HG02938 (cell line): ENCODE measurements around the gene ACYP1.

ENCODE experiments used
- ATAC-seq: cut with Tn5 transposase; IDR thresholded peaks from one replicate; pipeline ENCODE4 v1.9.1; 2021; ENCODE audit warnings: mild to moderate bottlenecking, moderate library complexity; ENCODE audit not compliant: unreplicated experiment

Gene ACYP1

DNA sequence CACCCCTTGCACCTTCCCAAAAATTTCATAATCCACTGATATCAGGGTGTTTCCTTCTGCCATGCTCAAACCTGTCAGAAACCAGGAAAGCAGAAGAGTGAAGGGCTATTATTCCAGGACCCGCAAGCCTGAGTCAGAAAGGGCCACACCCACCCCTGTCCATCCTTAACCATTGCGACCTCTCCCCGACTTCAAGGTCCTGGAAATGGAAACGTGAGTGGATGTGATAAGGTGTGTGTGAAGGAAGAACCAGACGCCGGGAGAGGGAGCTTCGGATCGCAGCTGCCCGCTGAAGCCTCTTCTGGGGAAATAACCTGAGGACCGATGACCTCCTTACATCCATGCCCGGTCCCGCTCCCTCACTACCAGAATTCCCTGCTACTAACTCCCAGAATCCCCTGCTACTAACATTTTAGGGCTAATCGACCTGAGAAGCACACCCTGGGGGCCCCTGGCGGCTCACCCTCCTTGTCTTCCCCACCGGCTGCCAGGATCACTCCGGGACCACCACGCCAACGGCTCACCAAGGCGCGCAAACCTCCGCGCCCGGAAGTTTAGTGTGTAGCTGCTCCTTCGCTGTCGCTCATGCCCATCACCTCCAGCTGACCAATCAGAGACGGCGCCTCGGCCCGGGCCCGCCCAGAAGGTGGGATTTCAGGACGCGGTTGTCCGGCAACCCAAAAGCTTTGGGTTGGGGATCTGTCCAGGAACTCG lies at the start of gene ACYP1:
Gene ACYP1 (minus strand): TSS at position 534 of the 714 bp plus-strand sequence. CDS start 471 bp downstream, at position 63.
- ATAC-seq, result peak; percentile 95

DNA sequence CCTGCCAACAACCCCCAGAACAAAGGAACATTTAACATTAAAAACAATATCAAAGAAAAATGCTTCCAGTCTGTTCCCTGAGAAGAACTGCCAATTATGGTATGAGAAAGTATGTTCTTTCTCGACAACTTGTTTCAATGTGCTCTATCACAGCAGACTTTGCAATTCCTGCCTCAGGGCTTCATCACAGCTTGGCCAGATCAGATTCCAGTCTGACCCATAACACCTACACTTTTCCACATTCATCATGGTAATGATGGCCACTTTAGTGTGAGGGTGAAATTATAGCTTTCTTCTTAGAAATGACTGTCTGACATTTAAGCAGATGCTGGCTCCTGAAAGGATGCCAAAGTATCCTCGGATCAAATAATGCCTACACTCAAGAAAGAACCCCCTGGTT lies 46.1 kb upstream of the ACYP1 start:
- no peak for ATAC-seq

DNA sequence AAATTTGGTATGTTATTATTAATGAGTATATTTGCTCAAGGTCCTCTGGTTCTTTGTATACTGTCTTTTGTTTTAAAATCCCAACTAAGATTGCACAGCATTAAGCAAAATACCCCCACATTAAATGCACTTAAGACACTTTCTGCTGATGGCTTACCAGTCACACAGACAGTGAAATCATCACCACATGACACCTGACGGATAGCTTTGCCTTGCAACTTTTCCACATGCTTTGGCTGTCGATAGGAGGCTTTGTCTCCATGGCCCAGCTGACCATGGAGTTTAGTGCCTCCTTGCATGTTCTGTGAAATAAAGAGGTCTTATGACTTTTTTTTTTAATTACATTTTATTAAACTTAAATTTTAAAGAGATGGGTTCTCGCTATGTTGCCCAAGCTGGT lies 43.4 kb upstream of the ACYP1 start:
- no peak for ATAC-seq

DNA sequence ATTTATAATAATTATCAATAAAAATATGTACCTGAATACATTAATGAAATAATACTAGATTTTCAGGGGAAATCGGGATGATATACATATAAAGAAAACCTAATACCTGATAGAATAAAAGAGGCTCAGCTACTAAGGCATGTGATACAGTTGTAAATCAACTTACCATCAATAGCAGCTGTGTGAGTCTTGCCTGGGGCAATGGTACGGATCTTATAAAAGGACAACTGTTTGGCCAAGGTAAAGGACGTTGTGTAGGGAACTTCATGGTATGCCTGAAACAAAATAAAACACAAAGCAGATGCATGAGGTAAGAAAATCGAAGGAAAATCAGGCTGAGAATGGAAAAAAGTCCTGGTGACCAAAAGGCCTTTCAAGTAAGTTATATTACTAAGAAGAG lies 37.7 kb upstream of the ACYP1 start:
- no peak for ATAC-seq

DNA sequence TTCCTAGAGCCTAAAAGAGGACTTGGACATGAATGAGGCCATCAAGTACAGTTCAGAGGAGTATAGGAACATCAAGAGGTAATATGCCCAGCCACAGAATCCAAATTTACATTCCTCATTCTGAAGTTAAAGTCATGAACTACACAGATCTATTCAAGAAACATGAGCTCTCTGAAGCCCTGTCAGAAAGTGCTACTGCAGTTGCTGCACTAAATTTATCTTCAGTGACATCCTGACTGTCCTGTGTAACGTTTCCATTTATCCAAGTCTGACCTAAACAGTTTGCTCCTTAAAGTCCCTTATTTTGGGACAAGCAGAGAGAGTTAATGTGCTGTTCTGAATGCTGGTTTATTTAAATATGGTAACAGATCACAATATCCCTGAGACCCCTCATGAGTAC lies 34.9 kb upstream of the ACYP1 start:
- ATAC-seq, result no peak

DNA sequence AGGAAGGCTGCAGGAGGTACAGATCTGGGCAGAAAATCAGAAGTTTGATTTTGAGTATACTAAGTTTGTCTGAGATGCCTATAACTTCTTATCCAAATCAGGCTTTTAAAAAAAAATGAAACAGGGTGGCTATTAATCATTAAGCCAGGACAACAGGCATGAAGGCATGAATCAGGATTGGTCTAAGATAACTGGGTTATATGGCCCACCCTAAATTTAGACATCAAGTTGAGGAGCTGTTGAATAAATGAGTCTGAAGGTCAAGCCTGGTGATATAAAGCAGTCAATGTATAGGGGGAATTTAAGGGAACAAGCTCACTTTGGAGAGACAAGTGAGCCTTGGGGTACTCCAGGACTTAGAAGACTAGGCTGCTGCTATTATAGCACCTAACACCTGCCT lies 34.4 kb upstream of the ACYP1 start:
- no peak for ATAC-seq

DNA sequence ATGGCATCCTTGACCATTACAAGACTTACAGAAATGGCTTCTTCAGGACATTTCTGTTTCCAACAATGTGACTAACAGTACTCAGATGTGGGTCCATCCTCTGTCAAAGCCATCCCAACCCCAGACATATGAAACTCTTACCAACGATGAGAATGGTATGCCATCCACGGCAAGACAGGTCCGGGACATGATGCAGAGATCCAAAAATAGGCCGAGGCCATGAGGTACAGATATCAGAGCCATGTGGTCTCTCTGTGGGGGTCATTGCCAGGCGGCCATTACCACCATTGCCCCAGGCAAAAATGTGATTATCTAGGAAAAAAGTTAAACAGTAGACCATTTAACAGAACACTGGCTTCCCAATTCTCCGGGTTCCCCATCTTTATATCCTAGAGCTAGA lies 33.1 kb upstream of the ACYP1 start:
- no peak for ATAC-seq

DNA sequence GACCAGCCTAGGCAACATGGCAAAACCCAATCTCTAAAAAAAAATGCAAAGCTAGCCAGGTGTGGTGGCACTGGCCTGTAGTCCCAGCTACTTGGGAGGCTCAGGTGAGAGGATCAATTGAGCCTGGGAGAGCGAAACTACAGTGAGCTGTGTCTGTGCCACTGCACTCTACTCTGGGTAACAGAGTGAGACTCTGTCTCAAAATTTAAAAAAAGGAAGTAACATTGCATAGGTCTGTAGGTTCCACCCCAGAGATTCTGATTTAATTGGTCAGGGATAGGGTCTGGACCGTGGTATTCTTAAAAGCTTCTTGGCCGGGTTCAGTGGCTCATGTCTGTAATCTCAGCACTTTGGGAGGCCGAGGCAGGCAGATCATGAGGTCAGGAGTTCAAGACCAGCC lies 31.9 kb upstream of the ACYP1 start:
- ATAC-seq, result no peak

DNA sequence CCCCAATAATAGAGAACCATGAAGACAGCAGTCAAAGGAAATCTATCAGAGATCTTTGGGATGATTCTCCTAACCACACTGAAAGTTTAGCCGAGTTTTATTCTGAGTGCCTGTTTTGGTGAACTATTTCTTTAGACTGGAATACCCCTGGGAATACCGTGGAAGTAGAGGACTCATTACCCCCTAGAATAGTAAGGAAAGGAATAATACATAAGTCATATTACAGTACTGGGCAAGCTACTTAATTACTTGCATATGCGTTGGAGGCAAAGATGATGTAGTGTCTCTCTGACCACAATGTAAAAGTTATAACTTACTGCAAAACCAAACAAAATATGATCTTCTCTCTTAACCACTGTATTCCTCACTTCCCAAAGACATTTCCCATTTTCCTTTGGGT lies 31.1 kb upstream of the ACYP1 start:
- no peak for ATAC-seq

DNA sequence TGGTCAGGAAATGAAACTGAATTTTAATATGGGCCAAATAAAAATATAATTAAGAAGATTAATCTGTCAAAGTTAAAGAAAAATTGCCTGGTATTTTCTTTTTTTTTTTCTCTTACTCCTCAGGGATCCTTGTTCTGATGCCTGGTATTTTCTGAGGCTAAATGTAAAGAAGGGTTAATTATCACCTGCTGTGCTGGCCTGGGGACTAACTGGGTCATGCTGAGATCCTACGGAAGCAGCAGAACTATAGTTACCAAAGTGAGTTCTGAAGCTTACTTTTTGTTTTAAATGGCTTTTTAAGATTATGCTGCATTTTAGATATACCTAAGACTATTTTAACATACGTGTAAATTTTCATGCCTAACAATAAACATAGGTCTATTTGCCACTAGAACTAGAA lies 28.9 kb upstream of the ACYP1 start:
- ATAC-seq, result no peak

DNA sequence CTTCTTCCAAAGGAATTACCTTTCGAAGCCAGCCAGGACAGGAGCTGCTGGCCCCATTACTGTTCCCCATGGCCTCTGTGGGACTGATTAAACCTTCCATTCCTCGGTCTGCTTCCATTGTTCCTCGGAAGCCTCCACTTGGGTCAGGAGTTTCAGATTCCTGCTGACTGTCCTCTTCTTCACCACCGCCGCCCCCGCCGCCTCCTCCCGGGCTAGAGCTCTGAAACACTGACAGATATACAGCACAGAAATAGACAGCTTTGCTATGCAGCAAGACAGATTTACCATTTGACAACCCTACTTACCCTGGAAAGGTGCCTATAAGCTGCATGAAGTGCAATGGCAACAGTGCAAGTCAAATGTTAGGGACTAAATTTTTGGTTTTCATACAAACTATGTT lies 27.4 kb upstream of the ACYP1 start:
- no peak for ATAC-seq

DNA sequence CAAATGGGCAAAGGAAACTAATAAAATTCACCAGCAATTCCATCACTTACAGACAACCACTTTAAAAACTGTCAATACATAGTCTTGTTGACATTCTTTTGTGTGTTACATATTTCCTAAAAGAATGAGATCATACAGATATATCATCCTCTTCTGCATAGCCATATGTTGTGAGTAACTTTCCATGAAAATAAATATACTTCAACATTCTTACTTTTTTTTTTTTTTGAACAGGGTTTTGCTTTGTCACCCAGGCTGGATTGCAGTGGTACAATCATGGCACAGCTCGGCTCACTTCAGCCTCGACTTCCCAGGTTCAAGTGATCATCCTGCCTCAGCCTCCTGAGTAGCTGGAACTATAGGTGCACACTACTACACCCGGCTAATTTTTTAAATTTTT lies 26.5 kb upstream of the ACYP1 start:
- no peak for ATAC-seq

DNA sequence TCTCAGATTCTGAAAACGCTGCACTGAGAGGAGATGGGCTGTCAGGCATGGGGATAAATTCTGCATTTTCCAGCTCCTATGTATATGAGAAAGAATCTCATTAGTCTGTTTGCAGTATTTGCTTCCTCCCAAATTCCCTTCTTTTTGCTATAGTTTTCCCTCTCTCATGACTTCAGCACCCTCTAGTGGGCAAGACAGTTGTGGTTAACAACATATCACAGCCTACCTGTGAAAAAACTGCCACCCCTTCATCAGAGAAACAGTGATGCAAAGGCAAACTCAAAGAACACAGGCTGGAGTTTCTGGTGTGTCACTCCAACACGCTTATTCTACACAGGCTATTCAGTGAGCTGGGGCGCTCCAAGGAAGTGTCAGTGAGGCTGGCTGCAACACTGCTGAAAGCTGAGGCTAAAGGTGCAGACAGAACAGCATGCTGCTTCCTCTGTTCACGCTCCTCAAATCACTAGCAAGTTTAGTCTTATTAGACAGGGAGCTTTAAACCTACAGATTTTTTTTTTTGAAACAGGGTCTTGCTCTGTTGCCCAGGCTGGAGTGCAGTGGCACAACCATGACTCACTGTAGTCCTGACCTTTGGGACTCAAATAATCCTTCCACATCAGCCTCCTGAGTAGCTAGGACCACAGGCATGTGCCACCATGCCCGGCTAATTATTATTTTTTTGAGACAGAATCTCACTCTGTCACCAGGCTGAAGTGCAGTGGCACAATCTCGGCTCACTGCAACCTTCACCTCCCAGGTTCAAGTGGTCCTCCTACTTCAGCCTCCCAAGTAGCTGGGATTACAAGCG lies 24.9 kb upstream of the ACYP1 start:
- no peak for ATAC-seq

DNA sequence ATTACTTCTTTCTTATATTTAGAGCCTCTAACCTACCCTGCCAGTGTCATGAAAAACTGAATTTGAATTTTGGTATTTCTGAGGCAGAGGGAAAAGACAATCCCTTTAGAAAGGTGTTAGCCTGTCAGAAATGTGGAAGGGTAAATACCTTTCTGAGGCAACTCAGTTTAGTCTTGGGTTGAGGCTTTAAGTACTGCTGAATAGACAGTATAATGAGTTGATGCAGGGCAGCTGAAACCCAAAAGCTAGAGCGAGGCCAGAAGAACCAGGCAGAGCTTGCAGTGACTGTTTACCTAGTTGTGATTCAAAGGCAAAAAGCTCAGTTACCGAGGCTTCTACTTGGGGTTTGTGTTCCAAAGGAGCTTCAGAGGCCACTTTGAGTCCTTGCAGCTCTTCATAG lies 24.3 kb upstream of the ACYP1 start:
- ATAC-seq, result no peak

DNA sequence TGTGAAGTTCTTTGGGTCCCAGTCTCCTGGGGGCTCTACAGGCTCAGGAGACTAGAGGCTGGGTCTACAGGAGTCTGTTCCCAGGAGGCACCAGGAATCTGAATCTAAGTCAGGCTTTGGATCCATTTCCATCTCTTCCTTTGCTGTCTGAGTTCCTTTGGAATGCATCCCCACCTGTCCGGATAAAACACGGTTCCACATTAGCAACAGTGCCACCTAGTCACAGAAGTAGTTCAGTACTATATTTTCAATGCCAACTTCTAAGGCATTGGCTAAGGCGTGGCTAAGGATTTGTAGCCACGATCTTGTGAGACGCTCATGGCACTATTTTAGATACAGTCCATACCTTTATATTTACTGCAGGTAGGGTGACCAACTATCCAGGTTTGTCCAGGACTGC lies 20.7 kb upstream of the ACYP1 start:
- no peak for ATAC-seq

DNA sequence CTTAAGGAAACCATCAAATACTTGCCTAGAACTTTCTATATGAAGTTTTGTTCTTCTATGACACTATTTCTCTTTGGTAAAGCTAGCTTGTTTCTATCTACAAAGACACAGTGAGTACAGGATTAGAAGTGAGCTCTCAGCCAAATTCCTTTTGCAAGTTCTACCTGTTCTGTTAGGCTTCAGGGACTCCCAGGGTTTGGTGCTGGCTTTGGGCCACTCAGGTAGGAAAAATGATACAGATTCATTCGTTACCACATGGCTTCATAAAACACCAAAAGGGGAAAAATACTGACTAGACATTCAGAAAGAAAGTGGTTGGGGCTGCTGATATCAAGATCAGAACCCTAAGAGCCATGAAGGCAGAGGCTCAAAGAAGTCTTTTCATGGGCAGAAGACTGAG lies 19.4 kb upstream of the ACYP1 start:
- no peak for ATAC-seq

DNA sequence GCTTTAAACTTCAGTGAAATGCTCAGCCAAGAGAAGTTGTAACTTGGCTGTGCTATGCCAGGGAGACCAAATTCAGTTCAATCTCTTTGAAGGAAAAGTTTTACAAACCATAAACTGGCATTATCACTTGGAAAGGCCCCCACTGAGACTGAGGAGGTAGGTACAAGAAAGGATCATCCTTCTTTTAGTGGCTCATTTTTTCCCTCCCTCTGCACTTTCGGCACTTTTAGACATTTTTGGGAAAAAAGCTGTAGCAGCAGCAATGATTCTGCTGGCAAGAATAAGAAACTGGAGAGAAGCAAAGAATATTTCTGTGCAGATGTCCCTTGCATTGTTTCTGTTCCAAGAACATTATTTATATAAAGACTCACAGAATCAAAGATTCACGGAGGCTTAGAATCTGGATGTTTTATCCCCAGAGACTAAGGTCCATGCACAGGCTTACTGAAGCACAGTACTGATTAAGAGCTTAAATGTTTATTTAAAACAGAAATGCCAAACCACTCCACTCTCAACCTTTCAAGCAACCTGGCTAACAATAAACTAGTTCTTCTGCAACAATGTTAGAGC lies 17.9 kb upstream of the ACYP1 start:
- no peak for ATAC-seq

DNA sequence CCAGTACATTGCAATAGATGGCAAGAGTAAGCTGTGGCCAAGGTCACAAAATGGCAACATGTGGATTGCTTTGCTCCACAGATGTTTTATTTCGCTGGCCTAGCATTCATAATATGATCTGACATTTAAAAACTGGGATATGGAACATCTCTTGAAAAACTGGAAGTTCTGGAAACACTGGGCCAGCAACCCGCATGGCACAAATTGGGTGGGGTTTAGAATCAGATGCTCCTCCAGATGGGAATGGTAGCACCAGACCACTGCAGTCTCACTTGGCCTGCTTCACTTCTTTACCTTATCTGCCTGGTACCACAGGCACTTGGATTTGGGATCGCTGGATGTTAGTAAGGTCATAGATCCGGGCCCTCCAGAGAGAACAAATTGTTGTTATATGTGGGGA lies 15.7 kb upstream of the ACYP1 start:
- ATAC-seq, result no peak

DNA sequence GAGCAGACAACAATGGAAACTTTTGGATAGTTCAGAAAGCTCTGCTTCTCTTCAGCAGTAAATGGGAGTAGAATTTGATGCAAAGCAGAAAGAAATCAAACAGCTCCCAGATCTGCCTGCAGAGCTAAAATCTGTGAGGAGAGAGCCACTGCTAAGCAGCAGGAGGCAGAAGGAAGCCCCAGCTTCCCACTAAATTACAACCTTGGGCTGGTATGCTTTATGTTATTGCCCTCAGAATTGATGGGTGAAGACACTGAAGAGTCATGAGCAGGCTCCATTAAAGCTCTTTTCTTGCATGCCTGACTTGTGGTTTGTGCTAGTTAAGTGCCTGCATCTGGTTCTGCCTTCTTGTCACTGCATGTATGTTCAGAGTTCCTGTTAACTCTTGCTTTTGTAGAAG lies 14.0 kb upstream of the ACYP1 start:
- no peak for ATAC-seq

DNA sequence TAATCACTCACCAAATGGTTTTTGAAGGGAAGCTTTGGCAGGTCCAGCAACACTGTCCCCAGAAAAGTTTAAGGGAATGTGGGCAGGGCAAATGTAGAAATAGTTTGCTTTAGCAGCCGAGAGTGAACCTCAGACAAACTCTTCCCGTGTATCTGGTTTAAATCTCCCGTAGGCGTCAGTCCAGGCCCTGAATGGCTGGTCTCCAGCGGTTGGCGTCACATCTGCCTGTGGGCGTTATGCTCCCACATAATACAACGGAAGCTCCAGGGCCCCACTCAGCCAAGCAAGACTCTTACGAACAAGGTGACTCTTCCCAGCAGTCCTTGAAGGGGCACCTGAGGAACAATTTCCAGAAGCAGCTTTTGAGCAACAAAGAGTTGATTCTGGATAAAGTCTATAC lies 6.6 kb upstream of the ACYP1 start:
- no peak for ATAC-seq

DNA sequence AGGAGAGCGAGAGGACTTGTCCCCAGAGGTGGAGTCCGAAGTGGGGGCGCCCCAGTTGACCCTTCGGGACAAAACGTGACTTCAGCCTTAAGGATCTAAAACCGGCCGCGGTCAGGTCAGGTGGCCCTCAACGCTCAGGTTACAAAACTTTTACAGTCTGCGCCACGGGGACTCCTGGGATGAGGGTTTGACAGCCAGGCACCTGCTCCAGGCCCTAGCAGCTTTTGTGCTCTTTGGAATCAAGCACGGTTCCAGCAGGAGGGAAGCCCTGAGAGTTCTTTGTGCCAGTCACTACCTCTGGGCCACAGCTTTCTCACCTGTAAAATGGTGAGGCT lies 6.0 kb upstream of the ACYP1 start:
- no peak for ATAC-seq

DNA sequence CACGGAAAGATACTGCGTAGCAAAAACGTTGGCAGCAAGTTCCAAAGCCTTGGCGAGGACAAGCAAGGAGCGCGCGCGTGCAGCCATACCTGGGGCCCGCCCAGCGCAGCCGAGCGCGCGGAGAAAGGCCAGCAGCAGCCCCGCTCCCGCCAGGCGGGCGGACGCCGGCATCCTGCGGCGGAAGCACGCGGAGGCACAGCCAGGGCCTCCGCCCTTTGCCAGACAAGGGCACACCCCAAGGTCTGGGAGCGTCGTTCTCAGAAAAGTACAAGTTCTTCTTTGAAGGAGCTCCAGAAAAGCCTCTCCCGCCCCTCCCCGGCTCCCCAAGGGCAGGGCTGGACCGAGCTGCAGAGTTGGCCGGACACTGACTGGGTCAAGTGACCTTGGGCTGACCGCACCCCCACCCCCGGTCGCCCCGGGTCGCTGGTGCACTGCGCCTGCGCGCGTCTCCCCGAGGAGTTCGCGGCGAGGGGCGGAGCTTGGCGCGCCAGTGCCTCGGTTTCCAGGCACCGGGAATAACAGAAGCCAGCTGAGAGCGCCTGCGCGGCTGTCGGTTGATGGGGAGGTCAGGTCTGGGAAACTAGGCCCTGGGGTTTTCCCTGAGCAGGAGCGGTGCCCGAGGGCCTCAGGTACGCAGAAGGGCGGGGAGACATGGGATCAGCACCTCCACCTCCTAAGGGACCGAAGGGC lies 5.4 kb upstream of the ACYP1 start, which contains the start of gene ZC2HC1C:
Gene ZC2HC1C (plus strand): TSS at position 521 of the 690 bp plus-strand sequence. CDS start 933 bp downstream, outside the sequence.
- peak; percentile 59 for ATAC-seq
